K562 (cell line): Measurements from ENCODE around the gene MLST8. TPM values are rescaled to one million over a fixed set of nuclear protein-coding genes. Genes with fewer than 3 reads are reported as not detected.

ENCODE experiments used
- ATAC-seq: fragments of 200-7000 bp; cut with Tn5 transposase; 3 replicates; pipeline ENCODE4 v1.9.1; 2020; ENCODE audit warnings: moderate library complexity
- BruUV-seq: library from RNA; stranded (reverse); fragments of 400-500 nt; replicated peaks from 2 replicates; lab custom pipeline; 2021; lab: Mats Ljungman, UMichigan
- CTCF ChIA-PET: fragments of 300-600 bp; formaldehyde crosslinking; extraction: SDS; loops from one replicate; lab custom pipeline; 2021; ENCODE audit warnings: low intra/inter-chr PET ratio; lab: Yijun Ruan, JAX
- POLR2A ChIA-PET: fragments of 300-600, 350-650 bp; sonication (Branson Sonifier 250); formaldehyde crosslinking; extraction: SDS; loops from one replicate; lab custom pipeline; 2021; ENCODE audit warnings: antibody characterized with exemption, inconsistent platforms; lab: Yijun Ruan, JAX
- DNase-seq, 4 experiments: peaks; one replicate each; pipeline versions ENCODE4 v3.0.0 to v3.0.0-alpha.2; 2011 to 2018; ENCODE audit warnings: low spot score in 3 of 4, mixed read lengths in 3 of 4; ENCODE audit errors: extremely low read depth in 1 of 4
- FAIRE-seq: peaks from 2 replicates; lab custom pipeline; 2011; peaks lifted over from hg19 to GRCh38; lab: Jason Lieb, UNC
- H2AFZ ChIP-seq: 2 replicates; pipeline ENCODE4 v1.6.0; 2011; ENCODE audit warnings: low read depth, low read length, control low read depth, inconsistent platforms
- H3K27ac ChIP-seq: fragments of 200-600 bp; 3 replicates; pipeline ENCODE4 v1.8.0; 2011; ENCODE audit warnings: low read depth, mild to moderate bottlenecking, control low read depth, inconsistent platforms, low read length, moderate library complexity, mixed read lengths; ENCODE audit errors: extremely low read depth
- H3K27me3 ChIP-seq, 2 experiments: fragments of 300-600 bp in 1 of 2; 2 replicates in 1 of 2; 3 replicates in 1 of 2; pipeline versions ENCODE4 v1.6.0 to v1.8.0; 2011; ENCODE audit warnings: inconsistent platforms in 2 of 2, low read length in 2 of 2, mild to moderate bottlenecking in 1 of 2, mixed read lengths in 1 of 2, moderate library complexity in 1 of 2; ENCODE audit not compliant: control insufficient read depth in 2 of 2, insufficient read depth in 2 of 2
- H3K36me3 ChIP-seq: fragments of 300-600 bp; 3 replicates; pipeline ENCODE4 v1.8.0; 2011; ENCODE audit warnings: mild to moderate bottlenecking, low read length, inconsistent platforms; ENCODE audit not compliant: control insufficient read depth, insufficient read depth
- H3K4me1 ChIP-seq, 2 experiments: fragments of 200-600 bp in 1 of 2; replicated peaks in 1 of 2; 2 replicates in 1 of 2; 3 replicates in 1 of 2; pipeline versions ENCODE4 v1.5.1 to v1.8.0; 2011; ENCODE audit warnings: inconsistent platforms in 2 of 2, low read length in 2 of 2, mild to moderate bottlenecking in 1 of 2, mixed read lengths in 1 of 2, moderate library complexity in 1 of 2; ENCODE audit not compliant: control insufficient read depth in 2 of 2, insufficient read depth in 2 of 2
- H3K4me2 ChIP-seq: 2 replicates; pipeline ENCODE4 v1.6.1; 2011; ENCODE audit warnings: low read length, control low read depth, inconsistent platforms, mixed read lengths; ENCODE audit not compliant: insufficient read depth
- H3K4me3 ChIP-seq: fragments of 200-600 bp; sonication (generic), shearing (Covaris generic); 2 replicates; pipeline ENCODE4 v1.5.1; 2016; ENCODE audit warnings: control low read depth, inconsistent platforms
- H3K79me2 ChIP-seq: fragments of 200-600 bp; 3 replicates; pipeline ENCODE4 v1.8.0; 2011; ENCODE audit warnings: low read length, inconsistent platforms; ENCODE audit not compliant: control insufficient read depth, insufficient read depth
- H3K9ac ChIP-seq, 2 experiments: 2 replicates each; pipeline versions ENCODE4 v1.6.0 to v1.6.1; 2011; ENCODE audit warnings: low read depth in 2 of 2, low read length in 2 of 2, control low read depth in 1 of 2, inconsistent platforms in 1 of 2, mild to moderate bottlenecking in 1 of 2, mixed read lengths in 1 of 2; ENCODE audit not compliant: insufficient read depth in 1 of 2
- H3K9me1 ChIP-seq: one replicate; pipeline ENCODE4 v1.6.0; 2011; ENCODE audit warnings: inconsistent platforms, mild to moderate bottlenecking, low read length, moderate library complexity; ENCODE audit not compliant: control insufficient read depth, insufficient read depth
- H3K9me3 ChIP-seq: replicated peaks from 2 replicates; pipeline ENCODE4 v1.5.1; 2011; ENCODE audit warnings: low read depth, low read length, inconsistent platforms; ENCODE audit not compliant: control insufficient read depth, insufficient read depth
- H4K20me1 ChIP-seq: replicated peaks from 2 replicates; pipeline ENCODE4 v1.6.1; 2011; ENCODE audit warnings: low read length, inconsistent platforms, mixed read lengths; ENCODE audit not compliant: control insufficient read depth, insufficient read depth
- BDP1 ChIP-seq: IDR thresholded peaks from 3 replicates; pipeline ENCODE4 v1.6.1; 2011; ENCODE audit not compliant: insufficient read length, insufficient read depth
- CBFA2T3 ChIP-seq: fragments of 450-650 bp; IDR thresholded peaks from 2 replicates; pipeline ENCODE4 v1.6.1; 2017
- DLX4 ChIP-seq: fragments of 250-450 bp; sonication (Bioruptor Pico); IDR thresholded peaks from 2 replicates; pipeline ENCODE4 v1.6.1; 2021; ENCODE audit warnings: mild to moderate bottlenecking
- MAFK ChIP-seq: IDR thresholded peaks from 2 replicates; pipeline ENCODE4 v1.6.1; 2011; ENCODE audit warnings: low read length, improper control_type of control experiment
- MAX ChIP-seq: sonication (generic); formaldehyde crosslinking; IDR thresholded peaks from 2 replicates; pipeline ENCODE4 v1.9.0; 2022; ENCODE audit warnings: mild to moderate bottlenecking, missing genetic modification reagents
- NFE2L1 ChIP-seq: fragments of 450-650 bp; IDR thresholded peaks from 2 replicates; pipeline ENCODE4 v1.6.1; 2016; ENCODE audit warnings: missing genetic modification characterization, low read depth, mild to moderate bottlenecking, missing compliant biosample characterization, moderate library complexity, borderline replicate concordance
- SP2 ChIP-seq: IDR thresholded peaks from 2 replicates; pipeline ENCODE4 v1.6.1; 2011; ENCODE audit warnings: mild to moderate bottlenecking, low read depth, low read length, moderate library complexity; ENCODE audit not compliant: poor library complexity, severe bottlenecking; ENCODE audit errors: extremely low read depth
- STAT5A ChIP-seq: IDR thresholded peaks from 2 replicates; pipeline ENCODE4 v1.6.1; 2012; ENCODE audit warnings: low read length, inconsistent platforms, borderline replicate concordance
- TCFL5 ChIP-seq: fragments of 250-450 bp; sonication (Bioruptor Pico); conservative IDR thresholded peaks from 2 replicates; pipeline ENCODE4 v1.6.1; 2021; ENCODE audit warnings: mild to moderate bottlenecking, moderate library complexity, matching md5 sums
- ZNF609 ChIP-seq: sonication (generic); formaldehyde crosslinking; IDR thresholded peaks from 2 replicates; pipeline ENCODE4 v1.8.1; 2023; ENCODE audit warnings: missing genetic modification reagents, mild to moderate bottlenecking, borderline replicate concordance
- ZNF695 ChIP-seq: fragments of 450-650 bp; formaldehyde crosslinking; IDR thresholded peaks from 2 replicates; pipeline ENCODE4 v1.4.0; 2020; ENCODE audit warnings: mild to moderate bottlenecking, moderate library complexity
- ZNF764 ChIP-seq: fragments of 250-450 bp; sonication (Bioruptor Pico); IDR thresholded peaks from 2 replicates; pipeline ENCODE4 v1.4.0; 2020; ENCODE audit warnings: low read depth, mild to moderate bottlenecking, moderate library complexity
- WGBS: fragments of 100-300 bp; shearing (Covaris generic); methylation state at CpG from one replicate; pipeline ENCODE4 v1.1.6; 2016; ENCODE audit warnings: low coverage, mixed read lengths; ENCODE audit not compliant: insufficient coverage; ENCODE audit errors: missing lambda C conversion rate; 5-methylcytosine and 5-hydroxymethylcytosine counted together
- in situ Hi-C: fragments of 300-500 bp; cut with MboI; formaldehyde crosslinking; loops from 4 replicates; pipeline ENCODE4 v1.15.0; 2018; ENCODE audit warnings: inconsistent platforms, mixed read lengths
- intact Hi-C: fragments of 100-400 bp; cut with micrococcal nuclease; formaldehyde crosslinking; loops from 2 replicates; pipeline ENCODE4 v1.14.2; 2022
- polyA plus RNA-seq, 8 experiments: library from polyadenylated mRNA; depleted of rRNA in 4 of 8; stranded (reverse) in 5 of 8; unstranded in 3 of 8; fragments of >200 nt; fragmentation: Nextera tagmentation in 2 of 8; fragmentation: Illumina TruSeq in 1 of 8; extraction: Ambion mirVana in 2 of 8; extraction: Trizol in 1 of 8; gene quantifications; 2 replicates each; pipeline versions ENCODE4 v1.2.1 to v1.2.3, GENCODE V29; 2011 to 2014; ENCODE audit warnings: inconsistent platforms in 1 of 8, missing spikeins in 1 of 8
- total RNA-seq, 7 experiments: library from RNA; depleted of rRNA in 6 of 7; stranded (reverse); fragments of >200 nt in 6 of 7; fragmentation: Illumina TruSeq in 2 of 7; extraction: Trizol in 2 of 7; gene quantifications; 2 replicates each; pipeline versions ENCODE4 v1.2.1 to v1.2.3, GENCODE V29; 2011 to 2021; ENCODE audit warnings: low replicate concordance in 1 of 7
- TF ChIP-seq, protein P1 (sequence below): fragments of 450-650 bp; formaldehyde crosslinking; conservative IDR thresholded peaks from 2 replicates; pipeline ENCODE4 v1.4.0; 2022; ENCODE audit warnings: mild to moderate bottlenecking, missing genetic modification characterization

MLST8 gene
- total and polyA plus RNA-seq, 9 of the 15 experiments (the other 6 are each of a cell fraction or from before 2014, with no cell fraction given) = 1.5 to 116 (median 43.3) TPM

- in situ Hi-C loops = no loop called here
- Histone ChIP-seq H3K9me1 (no peaks in the 10 kb centered on the region), H3K4me1 (peaks cover 0 to 50% of the 10 kb centered on the region in 2 experiments; a peak in 2 of 5 replicates), H4K20me1 (no peaks in the 10 kb centered on the region), H3K9ac (peak overlapping the region in 1 of 2 experiments; percentile 68; a peak in 1 of 4 replicates), H3K79me2 (peaks cover 34% of the 10 kb centered on the region), H3K4me2 (no peak overlapping the region), H3K27ac (no peak overlapping the region), H3K4me3 (no peak overlapping the region), H3K27me3 (no peaks in the 10 kb centered on the region), H3K36me3 (peaks cover 66% of the 10 kb centered on the region), H2AFZ (no peak overlapping the region), H3K9me3 (peaks cover 3% of the 10 kb centered on the region)
- DNase-seq (no peak), FAIRE-seq (no peak), ATAC-seq (no peak)
- no TSS peak for BruUV-seq
- WGBS = 94% methylated on average over 16 of the region's 17 CpGs
- ChIA-PET POLR2A (interaction anchor here (0.6 to 4.8 kb wide), 2 partner anchors 11 to 29 kb away, joined by 4 to 46 read pairs; partner anchors contain the start of gene TRAF7), CTCF (no interaction called here)
- intact Hi-C loops = no loop called here
- TF ChIP-seq ZNF609 (CRISPR knock-in tag) (no peak), ZNF695 (CRISPR knock-in tag) (no peak), MAX (no peak), ZNF764 (CRISPR knock-in tag) (no peak), STAT5A (no peak), NFE2L1 (no peak), CBFA2T3 (no peak), DLX4 (CRISPR knock-in tag) (no peak), SP2 (no peak), TCFL5 (no peak), MAFK (no peak), BDP1 (no peak)
- TF ChIP-seq, protein P1, sequence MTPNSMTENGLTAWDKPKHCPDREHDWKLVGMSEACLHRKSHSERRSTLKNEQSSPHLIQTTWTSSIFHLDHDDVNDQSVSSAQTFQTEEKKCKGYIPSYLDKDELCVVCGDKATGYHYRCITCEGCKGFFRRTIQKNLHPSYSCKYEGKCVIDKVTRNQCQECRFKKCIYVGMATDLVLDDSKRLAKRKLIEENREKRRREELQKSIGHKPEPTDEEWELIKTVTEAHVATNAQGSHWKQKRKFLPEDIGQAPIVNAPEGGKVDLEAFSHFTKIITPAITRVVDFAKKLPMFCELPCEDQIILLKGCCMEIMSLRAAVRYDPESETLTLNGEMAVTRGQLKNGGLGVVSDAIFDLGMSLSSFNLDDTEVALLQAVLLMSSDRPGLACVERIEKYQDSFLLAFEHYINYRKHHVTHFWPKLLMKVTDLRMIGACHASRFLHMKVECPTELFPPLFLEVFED (CRISPR knock-in tag) = no peak
These were observed 38.8 kb upstream of the MLST8 start for GRCh38 chr16:2166263-2167067.
